Stimulated activated CD8-positive, alpha-beta memory T cell treated with anti-CD3 and anti-CD28 coated beads, Interleukin-12 subunit alpha, Interleukin-12 subunit beta, amount 100 ng/mL, for 24 hours (primary cell): ENCODE results near the gene ERCC4.
A peak's percentile ranks its signal among the peaks of the same experiment; 100 is the strongest.
"Not testable (repeated sequence)": the region's sequence is repeated elsewhere in the genome, so short reads cannot be mapped to it uniquely, and the experiment has no call there.

Source experiments
- DNase-seq: peaks from one replicate; pipeline ENCODE4 v3.0.0-alpha.2; 2020; ENCODE audit errors: extremely low read depth

Gene ERCC4

DNA sequence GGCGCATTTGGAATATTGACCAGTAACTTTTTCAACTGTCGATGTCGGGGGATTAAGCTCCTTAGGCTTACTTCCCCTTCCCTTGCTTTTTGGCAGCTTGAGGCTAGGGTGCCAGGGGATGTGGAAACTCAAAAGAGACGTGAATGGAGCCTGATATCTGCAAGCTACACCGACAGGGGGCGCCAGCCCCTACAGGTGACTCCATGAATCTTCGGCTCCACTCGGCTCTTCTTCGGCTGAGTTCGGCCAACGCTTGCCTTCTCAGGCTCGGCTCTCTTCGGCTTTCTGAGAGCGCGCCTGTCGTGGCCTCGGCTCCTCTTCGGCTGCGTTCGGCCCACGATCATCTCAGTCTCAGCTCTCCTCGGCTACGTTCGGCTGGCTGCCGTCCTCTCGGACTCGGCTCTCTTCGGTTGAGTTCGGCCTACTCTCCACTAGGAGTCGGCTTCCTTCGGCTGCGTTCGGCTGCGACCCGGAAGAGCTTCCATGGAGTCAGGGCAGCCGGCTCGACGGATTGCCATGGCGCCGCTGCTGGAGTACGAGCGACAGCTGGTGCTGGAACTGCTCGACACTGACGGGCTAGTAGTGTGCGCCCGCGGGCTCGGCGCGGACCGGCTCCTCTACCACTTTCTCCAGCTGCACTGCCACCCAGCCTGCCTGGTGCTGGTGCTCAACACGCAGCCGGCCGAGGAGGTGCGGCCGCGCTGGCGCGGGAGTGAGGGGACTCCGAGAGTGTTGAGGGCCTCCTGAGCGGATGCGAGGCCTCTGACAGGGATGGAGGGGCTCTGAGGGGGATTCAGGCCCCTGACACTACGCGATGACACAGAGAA is at the start of gene ERCC4:
ERCC4 (plus strand) TSS at position 472 of the 827 bp plus-strand sequence; CDS start at position 484, 12 bp downstream.
- peak; percentile 97 for DNase-seq

GRCh38 chr16:13873835-13874438 is 46.0 kb upstream of the ERCC4 start:
- no peak for DNase-seq

- no peak for DNase-seq
Measured at GRCh38 chr16:13875614-13876284, 44.2 kb upstream of the ERCC4 start.

GRCh38 chr16:13883276-13883675 is 36.7 kb upstream of the ERCC4 start:
- DNase-seq: no peak

DNA sequence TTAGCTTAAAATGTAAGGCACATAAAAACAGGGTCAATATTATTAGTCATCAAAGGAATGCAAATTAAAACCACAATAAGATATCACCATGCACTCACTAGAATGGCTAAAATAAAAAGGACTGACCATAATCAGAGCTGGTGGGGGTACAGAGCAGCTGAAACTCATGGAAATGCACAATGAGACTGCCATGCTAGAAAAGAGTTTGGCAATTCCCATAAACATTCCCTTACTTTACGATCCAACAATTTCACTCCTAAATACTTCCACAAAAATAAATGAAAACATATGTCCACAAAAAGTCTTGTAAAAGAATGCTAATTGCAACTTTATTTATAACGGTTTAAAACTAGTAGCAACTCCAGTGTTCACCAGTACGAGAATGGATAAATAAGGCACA is 36.1 kb upstream of the ERCC4 start:
- no peak for DNase-seq

GRCh38 chr16:13885700-13886099 is 34.3 kb upstream of the ERCC4 start:
- DNase-seq: no peak

DNA sequence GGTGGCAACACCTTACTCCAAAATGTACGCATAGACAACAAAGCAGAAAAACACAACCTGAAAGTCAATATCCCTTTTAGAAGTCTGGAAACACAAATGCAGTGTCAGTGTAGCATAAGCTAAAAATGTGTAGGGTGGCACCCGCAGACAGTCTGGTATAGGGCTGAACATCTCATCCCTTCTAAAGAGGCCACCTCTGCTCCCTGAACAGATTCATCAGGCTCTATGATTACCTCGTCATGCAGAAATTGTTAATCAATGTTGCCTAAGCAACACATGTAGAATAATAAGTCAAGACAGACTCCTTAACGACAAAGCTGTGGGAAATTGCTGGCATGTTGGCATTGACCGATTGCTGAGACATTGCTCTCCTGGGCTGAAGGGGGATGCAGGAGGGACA is 33.3 kb upstream of the ERCC4 start:
- DNase-seq: no peak

GRCh38 chr16:13889323-13889722 is 30.6 kb upstream of the ERCC4 start:
- not testable (repeated sequence) for DNase-seq

- no peak for DNase-seq
Measured at GRCh38 chr16:13892301-13892700, 27.7 kb upstream of the ERCC4 start.

DNA sequence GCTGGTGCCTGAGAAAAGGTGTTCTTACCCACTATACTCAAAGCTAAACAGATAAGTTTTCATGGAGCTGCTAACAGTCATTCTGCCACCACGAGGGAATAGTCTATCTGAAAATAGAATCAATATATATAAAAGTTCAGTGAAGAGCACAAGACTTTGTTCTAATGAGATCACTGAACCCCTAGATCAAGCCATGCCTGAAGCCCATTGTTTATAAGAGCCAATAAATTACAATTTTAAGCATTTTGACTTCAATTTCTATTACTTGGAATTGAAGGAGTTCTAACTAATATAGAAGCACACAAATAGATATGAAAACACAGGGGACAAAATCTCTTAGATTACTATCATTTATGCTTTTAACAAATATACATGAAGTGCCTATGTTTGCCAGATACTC is 24.4 kb upstream of the ERCC4 start:
- no peak for DNase-seq

DNA sequence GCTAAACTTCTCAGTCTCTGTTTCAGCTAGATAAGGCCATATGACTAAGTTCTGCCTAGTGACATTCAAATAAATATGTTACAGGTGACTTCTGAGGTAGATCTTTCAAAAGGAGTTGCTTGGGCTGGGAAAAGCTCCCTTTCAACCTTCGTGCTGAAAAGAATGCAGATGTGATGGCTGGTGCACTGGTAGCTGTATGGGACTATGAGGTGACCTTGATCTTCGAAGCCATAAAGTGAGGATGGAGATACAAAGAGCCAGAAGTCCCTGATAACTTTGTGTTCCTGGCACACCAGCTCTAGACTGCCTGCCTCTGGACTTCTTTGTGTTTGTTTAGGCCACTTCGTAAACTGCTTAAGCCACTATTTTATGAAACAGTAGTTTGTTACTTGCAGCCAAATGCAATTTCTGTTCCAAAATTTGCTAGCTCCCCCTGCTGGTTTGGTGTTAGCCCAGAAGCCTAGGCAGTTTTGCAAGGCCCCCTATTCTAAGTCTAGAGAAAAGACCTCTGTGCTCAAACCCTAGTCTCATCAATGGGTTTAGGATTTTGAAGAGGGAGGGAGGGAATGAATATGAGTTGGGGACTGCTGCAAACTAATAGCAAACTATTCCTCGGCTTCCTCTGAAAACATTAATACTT is 23.3 kb upstream of the ERCC4 start:
- no peak for DNase-seq

- DNase-seq: no peak
Measured at GRCh38 chr16:13897806-13898205, 22.1 kb upstream of the ERCC4 start.

- no peak for DNase-seq
Measured at GRCh38 chr16:13898233-13898632, 21.7 kb upstream of the ERCC4 start.

GRCh38 chr16:13902052-13902451 is 17.9 kb upstream of the ERCC4 start:
- DNase-seq: no peak

- DNase-seq: no peak
Measured at GRCh38 chr16:13902677-13903076, 17.3 kb upstream of the ERCC4 start.

DNA sequence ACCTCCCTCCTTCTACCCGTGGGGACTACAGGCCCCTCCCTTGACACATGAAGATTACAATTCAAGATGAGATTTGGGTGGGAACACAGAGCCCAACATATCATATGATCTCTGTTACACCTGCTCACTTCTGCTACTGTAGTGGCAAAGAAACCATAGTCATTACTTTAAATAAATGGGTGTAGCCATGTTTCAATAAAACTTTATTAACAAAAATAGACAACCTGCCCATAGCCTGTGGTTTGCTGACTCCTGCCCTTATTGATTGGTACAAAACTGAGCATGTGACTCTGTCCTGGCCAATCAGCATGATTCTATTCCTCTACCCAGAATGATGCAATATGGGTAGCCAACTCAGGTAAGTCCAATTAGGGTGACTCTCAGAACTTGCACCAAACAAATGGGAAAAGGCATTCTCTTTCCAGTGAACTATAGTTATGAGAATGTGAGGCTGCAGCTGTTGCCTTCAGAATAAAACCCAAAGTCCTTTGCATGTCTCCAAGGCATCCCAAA is 15.7 kb upstream of the ERCC4 start:
- DNase-seq: no peak

DNA sequence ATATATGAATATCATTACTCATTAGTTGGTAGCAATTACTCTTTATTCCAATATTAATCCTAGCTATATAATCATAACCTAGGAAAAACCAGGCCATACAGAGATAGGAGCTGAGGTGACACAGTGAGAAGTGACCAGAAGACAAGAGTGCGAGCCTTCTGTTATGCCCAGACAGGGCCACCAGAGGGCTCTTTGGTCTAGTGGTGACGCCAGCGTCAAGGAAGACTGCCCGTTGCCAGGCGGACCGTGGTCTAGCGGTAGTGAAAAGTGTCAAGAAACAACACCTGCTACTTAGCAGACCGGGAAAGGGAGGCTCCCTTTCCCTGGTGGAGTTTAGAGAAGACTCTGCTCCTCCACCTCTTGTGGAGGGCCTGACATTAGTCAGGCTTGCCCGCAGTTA is 15.1 kb upstream of the ERCC4 start:
- not testable (repeated sequence) for DNase-seq

- no peak for DNase-seq
Measured at GRCh38 chr16:13906168-13907089, 13.5 kb upstream of the ERCC4 start.

GRCh38 chr16:13907431-13907830 is 12.5 kb upstream of the ERCC4 start:
- DNase-seq: no peak

GRCh38 chr16:13909069-13909468 is 10.9 kb upstream of the ERCC4 start:
- DNase-seq: no peak

DNA sequence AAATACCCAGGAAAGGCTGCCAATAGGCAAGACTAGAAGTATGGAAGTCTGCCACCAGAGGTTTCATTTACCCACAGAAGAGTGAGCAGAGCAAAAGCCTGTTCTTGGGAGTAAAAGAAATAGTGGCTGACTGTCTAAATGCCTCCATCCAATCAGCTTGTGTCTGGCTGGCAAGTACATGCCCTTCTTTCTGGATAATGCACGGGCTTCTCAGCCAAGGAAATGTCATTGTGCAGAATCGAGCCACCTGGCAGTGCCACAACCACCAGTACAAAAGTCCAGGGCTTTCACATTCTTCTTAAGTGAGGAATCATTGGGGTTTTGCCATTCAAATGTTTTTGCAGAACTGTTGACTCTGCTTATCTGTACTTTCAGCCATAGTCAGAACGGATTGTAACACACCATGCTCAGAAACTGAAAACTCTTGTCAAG is 10.1 kb upstream of the ERCC4 start:
- DNase-seq: no peak
